ENCODE measurements around the gene IQGAP1. TPM values are rescaled to one million over a fixed set of nuclear protein-coding genes. Genes with fewer than 3 reads are reported as not detected.
"Not testable (repeated sequence)": the region's sequence is repeated elsewhere in the genome, so short reads cannot be mapped to it uniquely, and the experiment has no call there.

The IQGAP1 gene
- total RNA-seq, 1 donor from 2014 or later: 99.1 TPM

GRCh38 chr15:90414408-90415028, 26.5 kb downstream of the IQGAP1 start:
- H3K27ac ChIP-seq: peak overlapping the region; percentile 28 to 30
- H3K4me1 ChIP-seq: peaks cover 7 to 46% of the 10 kb centered on the region in 2 donors
- H3K36me3 ChIP-seq: no peaks in the 10 kb centered on the region
- no peak for DNase-seq (ENCODE audit: low spot score in 2 of 2)
- no peaks in the 10 kb centered on the region for H3K27me3 ChIP-seq
- intact Hi-C loops (cut with DNase I): no loop called here
- no peak for TF ChIP-seq CTCF (IDR thresholded peaks at IDR 0.05)
- H3K4me3 ChIP-seq: no peak overlapping the region
- no peaks in the 10 kb centered on the region for H3K9me3 ChIP-seq

- intact Hi-C loops (cut with DNase I); H3K36me3 ChIP-seq; H3K27ac ChIP-seq; DNase-seq (ENCODE audit: low spot score in 2 of 2); H3K27me3 ChIP-seq; H3K9me3 ChIP-seq; H3K4me3 ChIP-seq: not testable (repeated sequence)
- H3K4me1 ChIP-seq: peaks cover 16 to 61% of the 10 kb centered on the region in 2 donors
Measured at GRCh38 chr15:90416052-90416451, 28.0 kb downstream of the IQGAP1 start.

- TF ChIP-seq CTCF (IDR thresholded peaks at IDR 0.05): no peak
- H3K36me3 ChIP-seq: no peaks in the 10 kb centered on the region
- peak overlapping the region; percentile 41 to 44 for H3K27ac ChIP-seq
- no peak overlapping the region for H3K4me3 ChIP-seq
- no peaks in the 10 kb centered on the region for H3K9me3 ChIP-seq
- DNase-seq (ENCODE audit: low spot score in 2 of 2): no peak
- intact Hi-C loops (cut with DNase I): no loop called here
- H3K27me3 ChIP-seq: no peaks in the 10 kb centered on the region
- peaks cover 24 to 64% of the 10 kb centered on the region in 2 donors for H3K4me1 ChIP-seq
Measured at GRCh38 chr15:90418627-90419026, 30.6 kb downstream of the IQGAP1 start.

GRCh38 chr15:90419206-90419605, 31.2 kb downstream of the IQGAP1 start:
- no peaks in the 10 kb centered on the region for H3K27me3 ChIP-seq
- H3K9me3 ChIP-seq: no peaks in the 10 kb centered on the region
- peak overlapping the region; percentile 76 to 77 for H3K27ac ChIP-seq
- no peak for TF ChIP-seq CTCF (IDR thresholded peaks at IDR 0.05)
- H3K36me3 ChIP-seq: no peaks in the 10 kb centered on the region
- H3K4me1 ChIP-seq: peaks cover 24 to 66% of the 10 kb centered on the region in 2 donors
- DNase-seq (ENCODE audit: low spot score in 2 of 2): no peak
- H3K4me3 ChIP-seq: no peak overlapping the region
- intact Hi-C loops (cut with DNase I): no loop called here

- intact Hi-C loops (cut with DNase I): no loop called here
- Histone ChIP-seq H3K4me1 (peaks cover 24 to 66% of the 10 kb centered on the region in 2 donors), H3K9me3 (no peaks in the 10 kb centered on the region), H3K27me3 (no peaks in the 10 kb centered on the region), H3K4me3 (peak overlapping the region; percentile 6 to 35), H3K27ac (peak overlapping the region; percentile 76 to 77), H3K36me3 (no peaks in the 10 kb centered on the region)
- DNase-seq (ENCODE audit: low spot score in 2 of 2): no peak
- no peak for TF ChIP-seq CTCF (IDR thresholded peaks at IDR 0.05)
Measured at GRCh38 chr15:90419738-90420406, 31.8 kb downstream of the IQGAP1 start.

- DNase-seq (ENCODE audit: low spot score in 2 of 2): no peak
- no peak for TF ChIP-seq CTCF (IDR thresholded peaks at IDR 0.05)
- Histone ChIP-seq H3K9me3 (no peaks in the 10 kb centered on the region), H3K4me1 (peaks cover 25 to 71% of the 10 kb centered on the region in 2 donors), H3K36me3 (no peaks in the 10 kb centered on the region), H3K27me3 (no peaks in the 10 kb centered on the region), H3K4me3 (peak overlapping the region; percentile 6 to 35), H3K27ac (peak overlapping the region; percentile 76 to 77)
- intact Hi-C loops (cut with DNase I): no loop called here
Measured at GRCh38 chr15:90420451-90420850, 32.4 kb downstream of the IQGAP1 start.

Data from ascending aorta (tissue), 2 donors.